GM19324 (cell line): ENCODE data around the gene EIF2B5.

Experiments
- ATAC-seq: cut with Tn5 transposase; IDR thresholded peaks from one replicate; pipeline ENCODE4 v1.9.1; 2021; ENCODE audit warnings: mild to moderate bottlenecking, moderate library complexity; ENCODE audit not compliant: unreplicated experiment, low FRiP score

Gene EIF2B5

DNA sequence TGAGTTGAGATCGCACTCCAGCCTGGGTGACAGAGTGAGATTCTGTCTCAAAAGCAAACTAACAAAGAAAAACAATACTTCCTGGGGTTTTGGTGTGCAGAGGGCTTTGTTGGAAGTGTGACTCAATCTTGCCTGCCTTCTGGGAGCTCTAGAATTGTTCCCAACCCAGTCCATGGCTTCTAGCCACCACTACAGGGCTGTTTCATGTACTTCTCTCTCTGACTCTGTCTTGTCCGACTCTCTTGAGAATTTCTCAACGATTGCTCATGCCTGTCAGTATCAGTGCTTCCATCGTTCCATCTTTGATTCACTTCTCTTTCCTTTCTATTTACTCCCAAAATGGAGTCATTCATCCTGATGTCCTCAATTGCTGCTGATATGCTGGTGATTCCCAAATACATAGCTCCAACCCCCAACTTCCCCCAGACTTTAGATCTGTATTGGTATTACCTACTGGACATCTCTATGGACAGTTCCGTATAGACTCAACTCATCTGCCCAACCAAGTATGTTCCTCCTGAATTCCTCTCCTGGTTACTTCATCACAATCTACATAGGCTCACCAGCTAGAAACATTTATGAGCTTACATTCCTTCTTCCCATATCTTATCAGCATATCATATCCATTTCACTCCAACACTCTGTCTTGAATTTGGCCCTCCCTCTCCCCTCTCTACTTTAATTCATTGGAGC, 37.7 kb downstream of the EIF2B5 start:
- ATAC-seq = no peak

DNA sequence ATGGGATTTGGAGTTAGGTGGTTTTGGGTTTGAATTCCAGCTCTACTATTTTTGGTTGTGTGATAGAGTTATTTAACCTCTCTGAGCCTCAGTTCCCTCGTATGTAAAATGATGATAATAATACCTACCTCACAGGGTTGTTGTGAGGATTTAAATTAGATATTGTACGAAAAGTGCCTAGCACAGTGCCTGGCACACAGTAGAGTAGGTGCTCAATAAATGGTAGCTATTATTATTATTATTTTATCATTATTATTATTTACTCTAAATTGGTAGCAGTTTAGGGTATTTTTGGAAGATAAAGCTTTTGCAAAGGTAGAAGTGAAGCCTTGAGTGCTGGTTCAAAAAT, 38.2 kb downstream of the EIF2B5 start:
- ATAC-seq = no peak

DNA sequence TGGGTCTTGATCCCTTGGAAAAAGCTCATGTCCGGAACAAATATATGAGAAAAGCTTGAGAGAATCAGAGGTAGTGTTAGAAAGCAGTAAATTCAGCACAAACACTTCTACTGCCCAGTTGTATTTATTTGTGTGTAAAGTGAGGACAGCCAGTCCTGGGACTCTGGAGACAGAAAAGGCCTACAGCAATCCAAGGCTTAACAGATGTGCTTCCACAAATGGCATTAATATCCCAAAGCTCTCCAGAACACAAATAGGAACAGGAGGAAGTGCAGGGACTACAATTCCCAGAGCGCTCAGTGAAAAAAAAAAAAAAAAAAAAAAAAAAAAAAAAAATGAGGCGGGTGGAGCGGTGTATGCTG, 39.1 kb downstream of the EIF2B5 start:
- peak; percentile 1 for ATAC-seq

DNA sequence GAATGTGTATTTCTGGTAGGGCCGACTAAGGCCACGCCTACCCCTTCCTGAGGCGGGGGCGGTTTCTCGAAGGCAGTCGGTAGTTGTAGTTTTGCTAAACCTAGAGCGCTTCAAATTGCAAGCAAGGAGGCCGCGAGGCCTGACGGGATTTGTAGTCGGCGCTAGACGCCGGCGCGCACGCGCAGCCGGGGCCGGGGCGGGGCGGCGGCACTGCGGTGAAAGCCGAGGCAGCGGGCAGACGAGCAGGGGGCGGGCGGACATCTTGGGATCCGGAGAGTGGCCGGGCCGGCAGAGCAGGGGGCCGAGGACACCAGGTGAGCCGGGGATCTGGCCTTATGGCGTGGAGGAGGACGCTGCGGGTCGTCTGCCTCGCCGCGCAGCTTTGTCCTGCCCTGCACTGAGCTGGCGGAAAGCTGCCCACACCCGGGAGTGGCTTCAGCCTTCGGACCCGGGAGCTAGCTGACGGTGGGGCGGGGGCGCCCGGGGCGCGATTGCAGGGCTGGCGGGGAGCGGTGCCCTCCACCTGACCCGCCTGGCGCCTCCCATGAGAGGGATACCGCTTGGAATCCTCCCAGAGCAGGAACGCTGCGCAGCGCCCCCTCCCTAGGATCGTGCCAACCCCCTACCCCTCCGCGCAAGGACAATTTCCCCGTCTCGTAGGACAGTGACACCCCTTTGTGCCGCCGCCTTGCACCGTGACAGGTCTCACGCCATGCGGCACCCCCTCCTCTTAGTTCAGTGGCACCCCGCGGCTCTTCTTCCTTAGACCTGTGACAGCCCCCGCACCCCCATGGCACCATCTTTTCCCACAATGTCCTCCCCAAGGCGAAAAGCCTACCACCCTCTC, 39.7 kb downstream of the EIF2B5 start, which contains the start of gene AP2M1:
TSS of gene AP2M1 (plus strand) at position 210 of the 847 bp plus-strand sequence. CDS start 2,139 bp downstream, outside the sequence.
- ATAC-seq = peak; percentile 95

DNA sequence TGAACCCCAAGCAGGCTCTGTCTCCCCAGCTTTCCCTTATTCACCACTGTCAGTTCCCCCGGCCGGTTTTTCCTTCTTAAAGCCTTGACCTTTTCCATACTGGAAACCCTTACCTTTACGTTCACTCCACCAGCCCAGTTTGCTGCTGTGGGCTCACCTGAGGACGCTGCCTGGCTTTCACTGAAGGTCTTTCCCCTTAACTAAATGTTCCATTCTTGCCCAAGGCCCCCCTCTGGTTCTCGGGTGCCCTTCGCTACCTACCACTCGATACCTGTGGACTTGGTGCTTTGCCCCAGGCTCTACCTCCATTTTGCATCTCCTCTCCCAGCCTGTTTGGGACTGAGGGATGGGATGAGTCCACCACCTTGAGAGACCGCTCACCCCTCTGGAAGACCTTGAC, 40.3 kb downstream of the EIF2B5 start:
- ATAC-seq = no peak

DNA sequence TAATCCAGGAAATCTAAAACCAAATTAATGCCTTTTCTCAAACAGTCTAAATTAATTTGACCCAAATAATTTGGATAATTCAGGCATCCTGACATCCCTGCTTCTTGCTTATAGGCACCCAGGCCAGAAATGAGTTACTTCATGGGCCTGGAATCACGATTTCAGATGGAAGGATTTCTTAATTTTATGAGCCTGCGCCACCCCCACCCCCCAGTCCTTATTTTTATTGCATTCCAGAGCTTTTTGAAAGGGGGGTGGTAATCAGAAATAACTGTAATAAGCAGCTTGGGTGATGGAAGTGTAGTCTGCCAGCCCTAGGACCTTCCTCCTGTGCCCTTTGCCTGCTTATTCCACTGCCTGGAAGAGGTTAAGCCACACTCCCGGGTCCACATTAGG, 40.8 kb downstream of the EIF2B5 start:
- ATAC-seq = no peak

DNA sequence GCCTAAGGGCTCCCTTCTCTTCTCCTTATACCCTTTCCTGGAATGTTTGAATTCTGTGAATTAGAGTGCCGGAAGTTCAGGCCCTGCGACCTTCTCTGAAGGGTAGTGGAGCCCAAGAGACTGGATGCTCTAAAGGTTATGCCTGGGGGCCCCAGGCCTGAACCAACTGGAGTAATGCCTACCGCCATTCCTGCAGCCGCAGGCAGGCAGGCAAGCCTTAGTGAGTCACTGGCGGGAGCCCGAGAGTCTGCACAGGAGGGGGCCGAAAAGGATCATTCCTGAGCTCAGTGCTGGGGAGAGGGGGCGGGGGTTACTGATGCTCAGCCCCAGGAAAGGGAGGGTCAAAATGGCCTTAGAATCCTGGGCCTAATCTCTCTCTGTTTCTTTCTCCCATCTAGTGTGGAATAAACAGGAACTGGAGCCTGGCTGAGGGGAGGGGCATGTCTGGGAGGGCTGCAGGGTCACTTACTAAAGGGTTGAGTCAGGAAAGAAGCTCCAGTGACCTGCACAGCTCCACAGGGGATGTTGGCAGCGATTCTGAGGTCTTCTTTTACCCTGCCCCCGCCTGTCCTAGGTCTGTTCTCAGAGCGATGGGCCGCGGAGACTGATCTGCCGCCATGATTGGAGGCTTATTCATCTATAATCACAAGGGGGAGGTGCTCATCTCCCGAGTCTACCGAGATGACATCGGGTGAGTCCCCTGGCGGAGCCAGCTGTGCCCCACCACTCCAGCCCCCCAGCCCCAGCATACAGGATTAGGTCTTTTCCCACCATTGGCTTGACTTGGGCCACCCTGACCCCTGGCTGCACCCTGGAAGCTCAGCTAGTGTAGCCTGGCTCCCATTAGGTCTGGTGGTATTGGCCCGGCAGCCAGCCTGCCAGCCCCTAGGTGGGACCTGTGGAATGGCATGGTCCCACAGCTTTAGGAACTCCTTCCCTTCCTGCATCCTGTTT, 41.5 kb downstream of the EIF2B5 start:
- no peak for ATAC-seq

DNA sequence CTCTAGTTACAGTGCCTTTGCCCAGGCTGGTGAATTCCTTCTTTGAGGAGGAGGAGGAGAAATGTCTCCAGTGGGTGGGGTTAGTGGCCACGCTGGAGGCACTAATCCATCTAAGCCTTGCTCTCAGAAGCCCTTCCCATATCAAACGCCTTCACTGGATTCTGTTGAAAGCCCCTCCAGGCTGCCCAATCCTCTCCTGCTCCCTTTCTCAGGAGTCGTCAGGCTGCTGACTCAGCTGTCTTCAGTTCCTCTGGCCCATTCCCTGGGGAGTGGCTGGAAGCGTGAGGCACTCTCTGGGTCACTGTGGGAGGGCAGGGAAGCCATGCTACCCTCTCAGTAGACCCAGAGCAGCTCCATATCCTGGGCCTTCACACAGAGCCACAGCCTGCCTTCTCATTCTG, 42.2 kb downstream of the EIF2B5 start:
- no peak for ATAC-seq

DNA sequence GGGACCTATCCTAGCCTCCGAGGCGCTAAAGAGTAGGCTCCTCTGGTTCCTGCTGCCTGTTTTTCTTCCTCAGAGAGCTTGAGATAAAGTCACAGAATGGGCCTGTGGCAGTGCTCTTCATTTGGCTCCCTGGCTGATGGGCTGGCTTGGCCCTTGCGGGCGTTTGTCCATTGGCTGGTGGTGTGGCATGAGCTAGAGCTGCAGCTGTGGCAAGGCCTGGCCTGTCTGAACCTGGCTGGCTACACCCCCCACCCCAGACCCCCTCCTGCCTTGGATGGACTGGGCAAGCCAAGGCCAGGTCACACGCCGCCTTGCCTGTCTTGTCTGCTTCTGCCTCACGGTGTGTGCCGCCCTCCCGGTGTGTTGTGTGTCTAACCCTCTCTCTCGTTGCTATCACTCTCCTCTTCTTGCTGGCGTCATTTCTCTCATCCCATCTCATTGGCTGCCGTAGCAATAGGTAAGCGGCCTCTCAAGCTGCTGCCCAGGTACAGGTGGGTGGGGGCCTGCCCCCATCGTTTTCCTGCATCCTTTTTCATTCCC, 42.7 kb downstream of the EIF2B5 start:
- ATAC-seq = no peak

DNA sequence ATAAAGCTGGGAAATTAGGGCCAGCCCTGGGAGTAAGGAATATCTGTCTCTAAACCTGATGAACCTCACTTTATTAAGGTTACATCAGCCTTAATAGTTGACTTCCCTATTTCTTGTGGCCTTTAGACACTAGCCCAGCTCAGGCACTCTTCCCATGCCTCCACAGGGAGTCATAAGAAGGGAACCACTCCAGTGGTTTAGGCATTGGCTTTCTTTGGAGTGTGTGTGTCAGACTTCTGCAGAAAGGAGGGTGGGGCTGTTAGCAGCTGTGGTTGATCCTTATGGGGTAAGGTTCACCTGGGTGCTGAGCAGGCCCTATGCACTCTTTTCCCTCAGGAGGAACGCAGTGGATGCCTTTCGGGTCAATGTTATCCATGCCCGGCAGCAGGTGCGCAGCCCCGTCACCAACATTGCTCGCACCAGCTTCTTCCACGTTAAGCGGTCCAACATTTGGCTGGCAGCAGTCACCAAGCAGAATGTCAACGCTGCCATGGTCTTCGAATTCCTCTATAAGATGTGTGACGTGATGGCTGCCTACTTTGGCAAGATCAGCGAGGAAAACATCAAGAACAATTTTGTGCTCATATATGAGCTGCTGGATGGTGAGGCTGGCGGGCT, 43.5 kb downstream of the EIF2B5 start:
- no peak for ATAC-seq

DNA sequence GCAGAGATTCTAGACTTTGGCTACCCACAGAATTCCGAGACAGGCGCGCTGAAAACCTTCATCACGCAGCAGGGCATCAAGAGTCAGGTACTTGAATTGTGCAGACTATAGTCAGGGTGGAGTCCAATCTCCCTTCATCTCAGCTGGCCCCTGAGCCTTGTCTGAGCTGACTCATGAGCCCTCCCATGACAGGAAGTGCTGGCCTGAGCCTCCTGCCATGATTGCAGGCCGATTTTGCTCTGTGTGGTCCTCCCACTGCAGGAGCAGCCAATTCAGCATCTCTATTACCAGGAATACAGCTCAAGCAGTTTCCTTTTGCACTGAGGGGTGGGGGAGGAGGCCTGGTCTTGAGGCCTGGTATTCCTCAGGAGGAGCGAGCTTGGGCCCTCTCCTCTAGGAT, 45.0 kb downstream of the EIF2B5 start:
- no peak for ATAC-seq

DNA sequence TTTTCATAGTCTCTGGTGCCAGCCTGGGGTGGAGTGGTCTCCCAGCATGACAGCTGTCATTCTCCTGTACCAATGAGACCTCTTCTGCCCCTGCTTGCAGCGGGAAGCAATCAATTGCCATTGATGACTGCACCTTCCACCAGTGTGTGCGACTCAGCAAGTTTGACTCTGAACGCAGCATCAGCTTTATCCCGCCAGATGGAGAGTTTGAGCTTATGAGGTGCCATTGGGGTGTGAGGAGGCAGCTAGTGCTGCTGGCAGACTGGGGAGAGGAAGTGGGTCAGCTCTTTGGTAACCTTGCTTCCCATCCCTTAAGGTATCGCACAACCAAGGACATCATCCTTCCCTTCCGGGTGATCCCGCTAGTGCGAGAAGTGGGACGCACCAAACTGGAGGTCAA, 46.4 kb downstream of the EIF2B5 start:
- ATAC-seq = no peak

DNA sequence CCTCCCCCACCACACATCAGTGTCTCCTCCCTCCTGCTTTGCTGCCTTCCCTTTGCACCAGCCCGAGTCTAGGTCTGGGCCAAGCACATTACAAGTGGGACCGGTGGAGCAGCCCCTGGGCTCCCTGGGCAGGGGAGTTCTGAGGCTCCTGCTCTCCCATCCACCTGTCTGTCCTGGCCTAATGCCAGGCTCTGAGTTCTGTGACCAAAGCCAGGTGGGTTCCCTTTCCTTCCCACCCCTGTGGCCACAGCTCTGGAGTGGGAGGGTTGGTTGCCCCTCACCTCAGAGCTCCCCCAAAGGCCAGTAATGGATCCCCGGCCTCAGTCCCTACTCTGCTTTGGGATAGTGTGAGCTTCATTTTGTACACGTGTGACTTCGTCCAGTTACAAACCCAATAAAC, 48.5 kb downstream of the EIF2B5 start:
- ATAC-seq = no peak

DNA sequence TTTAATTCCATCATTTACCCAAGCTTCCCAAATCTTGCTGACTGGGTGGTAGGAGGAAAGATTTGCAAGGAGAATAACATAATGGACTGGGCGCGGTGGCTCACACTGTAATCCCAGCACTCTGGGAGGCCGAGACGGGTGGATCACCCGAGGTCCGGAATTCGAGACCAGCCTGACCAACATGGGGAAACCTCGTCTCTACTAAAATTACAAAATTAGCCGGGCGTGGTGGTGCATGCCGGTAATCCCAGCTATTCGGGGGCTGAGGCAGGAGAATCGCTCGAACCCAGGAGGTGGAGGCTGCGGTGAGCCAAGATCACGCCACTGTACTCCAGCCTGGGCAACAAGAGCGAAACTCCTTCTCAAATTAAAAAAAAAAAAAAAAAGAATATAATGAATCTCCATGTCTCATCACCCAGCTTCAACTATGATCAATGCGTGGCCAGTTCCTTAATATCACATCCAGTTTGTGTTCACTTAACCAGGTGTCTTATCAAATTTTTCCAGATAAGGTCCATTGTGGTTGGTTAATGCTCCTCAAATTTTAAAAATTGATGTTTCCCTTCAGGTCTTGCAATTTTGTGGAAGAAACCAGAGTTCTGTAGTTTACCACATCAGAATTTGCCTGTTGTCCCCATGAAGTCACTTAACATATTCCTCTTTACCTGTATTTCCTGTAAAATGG, 49.5 kb downstream of the EIF2B5 start:
- no peak for ATAC-seq

DNA sequence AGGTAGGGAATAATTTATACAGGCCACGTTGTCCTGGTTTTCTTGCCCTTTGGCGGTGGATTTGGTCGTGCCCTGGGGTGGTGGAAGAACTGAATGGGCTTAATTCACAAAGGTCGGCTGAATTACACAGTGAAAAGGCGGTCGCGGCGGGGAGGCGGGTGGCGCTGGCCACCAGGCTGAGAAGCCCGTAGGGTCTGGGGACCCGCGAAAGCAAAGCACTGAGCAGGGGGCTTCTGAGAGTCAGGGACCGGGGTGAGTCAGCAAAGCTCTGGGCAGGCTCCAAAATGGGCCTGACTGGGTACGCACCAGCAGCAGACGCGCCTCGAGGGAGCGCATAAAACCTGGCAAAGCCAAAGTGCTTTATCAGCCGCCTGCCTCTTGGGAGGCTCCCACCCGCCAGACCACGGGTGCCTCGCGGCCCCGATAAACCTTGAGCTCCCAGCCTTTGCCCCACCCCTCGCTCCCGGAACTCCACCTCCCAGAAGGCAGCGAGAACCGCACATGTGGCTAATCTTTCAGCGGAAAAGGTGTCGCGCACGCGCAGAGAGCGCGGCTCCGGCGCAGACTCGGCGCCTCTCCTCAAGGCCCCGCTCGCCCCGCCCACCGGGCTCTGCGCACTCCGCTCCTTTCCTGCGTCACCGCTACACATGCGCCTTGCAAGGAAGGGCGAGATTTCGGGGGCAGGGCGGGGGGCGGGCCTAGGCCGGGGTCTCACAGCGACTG, 50.5 kb downstream of the EIF2B5 start:
- ATAC-seq = peak; percentile 94

DNA sequence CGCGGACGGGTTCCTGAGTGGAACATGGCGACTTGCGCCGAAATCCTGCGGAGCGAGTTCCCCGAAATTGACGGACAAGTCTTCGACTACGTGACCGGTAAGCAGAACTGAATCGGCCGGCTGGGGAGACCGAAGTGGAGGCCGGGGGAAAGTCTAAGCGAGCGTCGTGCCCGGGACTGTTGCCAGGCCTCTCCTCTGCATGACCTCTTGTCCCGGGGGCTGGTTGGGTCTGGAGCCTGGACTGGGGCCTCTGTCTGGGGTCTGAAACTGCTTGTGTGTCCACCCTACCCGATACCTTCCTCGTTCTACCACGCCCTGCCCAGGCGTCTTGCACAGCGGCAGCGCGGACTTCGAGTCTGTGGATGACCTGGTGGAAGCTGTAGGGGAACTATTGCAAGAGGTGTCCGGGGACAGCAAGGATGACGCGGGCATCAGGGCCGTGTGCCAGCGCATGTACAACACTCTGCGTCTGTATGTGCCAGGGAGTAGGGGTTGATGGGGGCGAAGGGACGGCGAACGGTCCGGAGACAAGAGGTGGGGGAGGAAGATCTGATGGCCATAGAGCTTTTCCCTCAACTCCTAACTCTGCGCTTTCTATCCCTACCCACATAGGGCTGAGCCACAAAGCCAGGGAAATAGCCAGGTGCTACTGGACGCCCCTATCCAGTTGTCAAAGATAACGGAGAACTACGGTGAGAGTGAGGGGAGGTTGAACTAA, 51.2 kb downstream of the EIF2B5 start, which contains the start of gene ABCF3:
TSS of gene ABCF3 (plus strand) at position 16 of the 718 bp plus-strand sequence. CDS start at position 25, 9 bp downstream.
- peak; percentile 23 for ATAC-seq

DNA sequence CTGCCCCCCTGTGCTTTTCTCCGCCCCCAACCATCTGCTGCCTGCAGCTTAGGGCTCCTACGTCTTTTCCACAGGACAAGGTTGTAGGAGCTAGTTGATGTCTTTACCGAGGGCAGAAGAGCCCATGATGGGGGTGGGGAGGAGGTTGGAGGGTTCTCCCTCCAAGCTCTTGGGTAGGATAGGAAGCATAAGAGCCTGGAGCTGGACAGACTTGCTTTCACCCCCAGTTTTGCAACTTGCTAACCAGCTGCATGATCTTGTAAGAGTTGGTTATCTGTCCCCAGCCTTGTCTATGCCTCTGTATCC, 51.7 kb downstream of the EIF2B5 start:
- no peak for ATAC-seq

DNA sequence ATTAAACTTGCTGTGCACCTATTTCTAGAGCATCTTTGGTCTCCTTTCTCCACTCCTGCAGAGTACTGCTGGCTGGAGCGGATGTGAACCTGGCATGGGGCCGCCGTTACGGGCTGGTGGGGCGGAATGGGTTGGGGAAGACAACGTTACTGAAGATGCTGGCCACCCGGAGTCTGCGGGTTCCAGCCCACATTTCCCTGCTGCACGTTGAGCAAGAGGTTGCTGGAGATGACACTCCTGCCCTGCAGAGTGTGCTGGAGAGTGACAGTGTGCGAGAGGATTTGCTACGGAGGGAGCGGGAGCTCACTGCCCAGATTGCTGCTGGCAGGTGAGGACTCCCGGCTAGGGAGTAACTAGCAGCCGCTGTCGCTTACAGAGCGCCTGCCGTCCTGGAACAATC, 52.9 kb downstream of the EIF2B5 start:
- ATAC-seq = no peak
